Activated CD4-positive, alpha-beta T cell treated with anti-CD3 and anti-CD28 coated beads, Interleukin-10, Interleukin-2, amounts not matched to agents 100 ng/mL and 50 ng/mL, durations not matched to agents 16 hours and 8 hours (primary cell): ENCODE measurements around the gene SRD5A3.

Source experiments
- DNase-seq: peaks from one replicate; pipeline ENCODE4 v3.0.0-alpha.2; 2020

The SRD5A3 gene

DNA sequence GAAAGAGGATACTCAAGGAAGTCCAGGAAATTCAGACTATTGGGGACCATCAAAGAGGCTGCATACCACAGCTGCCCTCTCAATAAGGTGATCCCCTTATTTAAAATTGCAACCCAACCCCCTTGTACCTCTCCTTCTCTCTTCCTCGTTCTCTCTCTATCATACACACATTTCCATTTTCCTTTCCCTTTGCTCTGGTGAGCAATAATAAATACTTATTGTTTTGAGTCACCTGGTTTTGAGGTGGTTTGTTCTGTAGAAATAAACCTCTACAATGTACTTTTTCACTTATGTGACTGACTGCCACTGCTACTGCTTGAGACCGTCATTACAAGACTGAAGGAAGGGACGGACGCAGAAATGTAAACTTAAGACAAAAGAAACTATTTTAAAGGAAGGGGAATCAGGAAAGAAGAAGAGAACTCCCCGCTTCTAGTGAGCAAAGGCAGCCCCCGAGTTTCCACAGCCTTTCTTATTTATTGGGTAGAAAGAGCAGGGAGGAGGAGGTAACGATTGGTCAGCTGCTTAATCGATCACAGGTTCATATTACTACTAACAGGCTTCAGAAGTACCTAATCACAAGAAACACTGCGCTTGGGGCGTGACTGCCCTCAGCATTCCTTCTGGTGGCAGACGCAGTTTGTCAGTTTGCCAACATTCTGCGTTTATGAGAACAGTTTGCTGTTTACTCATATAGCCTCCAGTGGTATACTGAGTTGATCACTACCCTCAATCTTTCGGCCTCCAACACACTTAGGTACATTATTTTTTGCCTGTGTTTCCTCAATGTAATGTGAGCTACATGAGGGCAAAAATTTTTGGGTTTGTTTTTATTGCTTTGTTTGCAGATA is 32.8 kb downstream of the SRD5A3 start:
- DNase-seq: no peak

DNA sequence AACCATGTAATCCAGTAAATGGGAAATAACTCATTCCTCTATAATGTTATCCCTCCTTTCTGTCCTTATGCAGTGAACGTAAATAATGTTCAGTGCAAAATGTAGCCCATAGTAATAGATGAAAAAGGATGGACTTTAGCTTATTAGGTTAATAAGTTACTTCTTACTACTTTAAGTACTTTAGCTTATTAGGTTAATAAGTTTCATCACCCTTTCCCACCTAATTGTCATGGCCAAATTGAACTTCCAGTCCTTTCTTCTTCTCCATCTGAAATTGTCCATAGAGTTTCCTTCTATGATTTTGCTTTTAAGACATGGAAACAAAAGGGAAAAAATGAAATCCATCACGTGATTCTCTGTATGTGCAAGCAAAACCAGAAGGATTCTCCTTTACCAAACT is 34.5 kb downstream of the SRD5A3 start:
- no peak for DNase-seq

- no peak for DNase-seq
These were observed 35.5 kb downstream of the SRD5A3 start for GRCh38 chr4:55381502-55381901.

GRCh38 chr4:55382488-55383003 is 36.5 kb downstream of the SRD5A3 start:
- no peak for DNase-seq

- DNase-seq: peak; percentile 14
These were observed 39.2 kb downstream of the SRD5A3 start for GRCh38 chr4:55385201-55385649.

DNA sequence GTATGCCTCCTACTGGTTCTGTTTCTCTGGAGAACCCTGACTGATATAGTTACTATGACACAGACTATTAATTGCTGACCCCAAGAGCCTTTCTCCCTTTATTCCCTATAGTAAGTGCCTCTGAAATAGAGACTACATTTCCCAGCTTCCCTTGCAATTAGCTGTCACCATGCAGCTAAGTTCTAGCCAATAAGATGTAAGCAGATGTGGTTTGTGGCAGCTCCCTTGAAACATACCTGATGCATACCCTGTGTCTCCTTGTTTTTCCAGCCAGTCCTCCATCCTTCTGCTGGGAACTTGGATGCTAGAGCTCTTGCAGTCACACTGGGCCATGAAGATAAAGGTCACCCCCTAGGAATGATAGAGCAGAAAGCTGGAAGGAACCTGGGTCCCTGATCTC is 40.0 kb downstream of the SRD5A3 start:
- DNase-seq: peak; percentile 31

GRCh38 chr4:55386840-55387239 is 40.8 kb downstream of the SRD5A3 start:
- no peak for DNase-seq

DNA sequence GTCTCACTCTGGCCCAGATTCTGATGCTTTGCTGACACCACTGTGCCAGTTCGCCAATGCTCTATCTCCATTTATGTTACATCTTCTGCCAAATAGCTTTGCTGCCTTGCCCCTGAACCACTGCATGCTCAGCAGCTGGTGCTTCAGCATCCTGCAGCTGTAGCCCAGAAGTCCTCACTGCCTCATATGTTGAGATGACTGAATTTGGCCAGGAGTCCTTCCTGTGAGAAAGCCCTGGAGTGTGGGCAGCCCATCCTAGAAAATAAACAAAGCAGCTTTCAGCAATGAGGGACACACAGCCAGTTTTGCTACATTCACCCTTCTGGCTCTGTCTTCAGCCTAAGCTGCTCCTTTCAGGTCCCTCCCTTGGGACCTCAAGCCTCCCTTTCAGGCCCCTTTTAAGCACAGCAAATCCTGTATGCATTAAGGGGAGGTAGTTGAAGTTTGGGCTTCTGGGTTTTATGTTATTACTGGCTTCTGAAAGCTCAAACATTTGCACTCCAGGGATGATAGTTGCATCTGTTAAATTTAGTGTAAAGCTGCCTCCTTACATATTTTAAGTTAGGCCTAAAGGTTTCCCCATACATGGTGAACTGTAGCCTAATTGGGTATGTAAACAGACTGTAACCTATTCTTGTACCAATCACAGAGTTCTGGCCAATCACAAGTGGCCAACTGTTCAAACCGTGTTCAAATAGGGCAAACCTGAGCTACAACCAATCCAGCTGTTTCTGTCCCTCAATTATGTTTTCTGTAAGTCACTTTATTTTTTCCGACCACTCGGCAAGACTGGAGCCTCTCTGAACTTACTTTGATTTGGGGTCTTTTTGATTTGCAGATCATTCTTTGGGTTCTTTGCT is 47.6 kb downstream of the SRD5A3 start:
- DNase-seq: no peak

GRCh38 chr4:55395218-55395528 is 49.1 kb downstream of the SRD5A3 start:
- no peak for DNase-seq

GRCh38 chr4:55395529-55396307 is 49.7 kb downstream of the SRD5A3 start, which contains the start of gene TMEM165:
TMEM165 (plus strand) TSS chr4:55395957; CDS start chr4:55396190, 233 bp downstream.
- peak; percentile 97 for DNase-seq

DNA sequence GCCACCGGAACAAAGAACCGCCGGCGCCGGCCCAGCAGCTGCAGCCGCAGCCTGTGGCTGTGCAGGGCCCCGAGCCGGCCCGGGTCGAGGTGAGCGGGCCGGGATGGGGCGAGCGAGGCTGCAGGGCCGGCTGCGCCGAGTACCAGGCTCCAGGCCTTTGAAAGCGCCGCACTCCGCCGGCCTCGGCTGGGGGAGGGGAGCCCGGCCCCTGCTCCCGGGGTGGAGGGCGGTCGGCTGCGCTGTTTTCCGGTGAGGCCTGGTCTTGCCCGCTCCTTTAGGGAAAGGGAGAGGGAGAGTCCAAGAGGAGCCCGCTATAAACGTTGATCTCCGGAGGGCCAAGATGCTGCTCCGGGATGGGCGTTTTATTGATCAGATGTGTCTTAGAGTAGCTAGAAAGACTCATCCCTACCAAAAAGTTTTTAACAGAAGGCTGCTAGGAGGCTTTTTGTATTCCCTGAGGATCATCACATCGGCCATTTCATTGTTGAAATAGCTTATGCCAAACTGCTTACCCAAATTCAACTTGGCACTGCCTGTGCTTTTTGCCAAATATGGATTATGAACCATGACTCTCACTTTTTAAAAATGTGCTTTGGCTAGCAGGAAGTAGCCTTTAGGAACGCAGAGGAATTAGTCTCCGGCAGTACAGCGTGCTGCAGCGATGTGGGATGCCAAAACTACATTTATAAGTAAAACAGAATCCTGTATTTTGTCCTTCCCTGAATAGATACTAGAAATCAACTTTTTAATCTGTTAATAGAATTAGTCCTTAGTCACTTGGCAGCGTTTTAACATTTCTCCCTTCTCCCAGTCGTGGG is 50.5 kb downstream of the SRD5A3 start:
- DNase-seq: peak; percentile 41

- peak; percentile 13 for DNase-seq
These were observed 51.0 kb downstream of the SRD5A3 start for GRCh38 chr4:55397126-55397436.

GRCh38 chr4:55397520-55398321 is 51.7 kb downstream of the SRD5A3 start:
- peak; percentile 17 for DNase-seq

- DNase-seq: peak; percentile 16
These were observed 52.4 kb downstream of the SRD5A3 start for GRCh38 chr4:55398461-55398860.

DNA sequence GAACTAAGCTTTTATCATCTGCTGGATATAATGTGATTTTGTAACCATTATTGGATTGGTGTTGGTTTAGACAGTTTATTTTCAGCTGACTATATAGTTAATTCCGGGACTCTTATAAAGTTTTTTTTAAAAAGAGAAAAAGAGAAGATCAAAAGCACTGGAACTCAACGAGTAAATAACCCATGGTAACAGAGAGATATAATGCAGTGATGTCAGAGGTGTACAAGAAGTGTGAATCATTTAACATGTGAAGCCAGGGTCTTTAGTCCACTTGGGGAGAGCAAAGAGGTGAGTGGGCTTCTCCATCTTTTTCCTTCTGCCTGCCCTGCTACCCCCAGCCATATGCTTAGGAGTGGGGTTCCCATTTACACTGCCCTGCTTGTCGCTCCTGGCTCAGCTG is 52.9 kb downstream of the SRD5A3 start:
- no peak for DNase-seq

- DNase-seq: no peak
These were observed 53.5 kb downstream of the SRD5A3 start for GRCh38 chr4:55399581-55399980.

DNA sequence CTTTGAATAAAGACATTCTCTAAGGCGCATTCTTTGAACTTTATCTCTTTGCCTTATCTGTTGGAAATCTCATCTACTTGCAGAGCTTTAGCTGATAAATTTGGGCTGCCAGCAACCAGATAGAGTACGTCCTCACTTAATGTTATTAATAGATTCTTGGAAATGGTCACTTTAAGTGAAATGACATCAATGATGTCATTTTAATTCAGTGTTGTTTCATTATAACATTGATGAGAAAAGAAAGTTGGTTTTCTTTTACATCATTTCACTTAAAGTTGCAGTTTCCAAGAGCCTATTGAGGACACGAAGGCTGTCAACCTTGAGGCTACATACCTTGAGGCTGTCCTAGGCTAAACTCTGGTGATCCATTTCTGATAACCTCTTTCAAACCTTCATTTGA is 59.0 kb downstream of the SRD5A3 start:
- DNase-seq: no peak

DNA sequence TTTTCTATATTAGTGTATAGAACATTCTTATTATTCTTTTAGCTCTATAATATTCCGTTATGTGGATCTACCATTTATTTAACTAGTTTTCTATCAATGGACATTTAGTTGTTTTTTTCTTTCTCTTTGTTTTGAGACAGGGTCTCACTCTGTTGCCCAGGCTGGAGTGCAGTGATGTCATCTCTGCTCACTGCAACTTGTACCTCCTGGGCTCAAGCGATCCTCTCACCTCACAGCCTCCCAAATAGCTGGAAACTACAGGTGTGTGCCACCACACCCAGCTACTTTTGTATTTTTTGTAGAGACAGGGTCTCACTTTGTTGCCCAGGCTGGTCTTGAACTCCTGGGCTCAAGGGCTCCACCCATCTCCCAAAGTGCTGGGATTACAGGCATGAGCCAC is 60.5 kb downstream of the SRD5A3 start:
- DNase-seq: no peak

- no peak for DNase-seq
These were observed 61.1 kb downstream of the SRD5A3 start for GRCh38 chr4:55407119-55407518.

DNA sequence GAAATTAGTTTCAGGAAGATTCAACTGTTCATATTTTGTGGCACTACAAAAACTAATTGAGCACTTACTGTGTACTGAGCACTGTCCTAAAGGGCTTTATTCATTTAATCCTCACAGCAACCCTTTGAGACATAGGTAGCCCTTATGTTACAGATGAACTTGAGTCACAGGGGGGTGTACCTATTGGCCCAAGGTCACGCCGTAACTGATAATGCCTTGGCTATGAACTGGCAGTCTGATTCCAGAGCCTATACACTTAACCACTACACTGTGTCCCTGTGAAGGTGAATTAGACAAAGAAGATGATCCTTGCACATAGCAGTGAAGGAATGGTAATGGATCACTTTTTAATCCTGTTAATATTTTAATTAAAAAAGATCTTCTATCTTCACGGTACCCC is 61.7 kb downstream of the SRD5A3 start:
- no peak for DNase-seq

DNA sequence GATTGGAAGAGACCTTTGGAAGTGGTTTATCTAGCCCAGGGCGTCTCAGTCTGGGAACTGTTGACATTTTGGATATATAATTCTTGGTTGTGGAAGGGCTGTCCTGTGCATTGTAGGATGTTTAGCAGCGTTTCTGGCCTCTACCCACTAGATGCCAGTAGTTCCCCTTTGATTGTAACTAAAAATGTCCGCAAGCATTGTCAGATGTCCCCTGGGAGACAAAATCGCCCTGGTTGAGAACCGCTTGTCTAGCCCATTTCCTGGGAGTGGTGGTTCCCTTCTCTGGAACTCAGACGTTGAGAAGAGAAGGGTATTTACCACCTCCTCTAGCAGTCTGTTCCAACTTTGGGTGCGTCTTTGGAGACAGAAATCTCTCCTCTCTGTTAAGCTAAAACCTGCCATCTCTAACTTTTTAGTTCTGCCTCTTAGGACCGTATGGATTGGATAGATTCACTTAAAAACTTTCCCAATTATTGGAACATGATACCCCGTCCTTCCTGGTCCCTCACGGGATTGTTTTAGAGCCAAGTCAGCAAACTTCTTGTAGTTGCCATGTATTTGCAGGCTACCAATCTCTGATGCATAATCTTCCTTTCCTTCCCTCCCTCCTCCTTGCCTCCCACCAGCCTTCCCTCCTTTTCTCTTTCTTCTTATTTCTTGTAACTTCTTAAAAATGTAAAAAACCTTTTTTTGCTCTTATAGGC is 63.6 kb downstream of the SRD5A3 start:
- no peak for DNase-seq
